Dedifferentiated amniotic fluid mesenchymal stem cell (primary cell): ENCODE data around the gene FHIP2A.
"Not testable (repeated sequence)": the region's sequence is repeated elsewhere in the genome, so short reads cannot be mapped to it uniquely, and the experiment has no call there.

Experiments used
- DNase-seq: peaks from one replicate; pipeline ENCODE4 v3.0.0-alpha.2; 2016; ENCODE audit errors: extremely low spot score

Gene FHIP2A, protein sequence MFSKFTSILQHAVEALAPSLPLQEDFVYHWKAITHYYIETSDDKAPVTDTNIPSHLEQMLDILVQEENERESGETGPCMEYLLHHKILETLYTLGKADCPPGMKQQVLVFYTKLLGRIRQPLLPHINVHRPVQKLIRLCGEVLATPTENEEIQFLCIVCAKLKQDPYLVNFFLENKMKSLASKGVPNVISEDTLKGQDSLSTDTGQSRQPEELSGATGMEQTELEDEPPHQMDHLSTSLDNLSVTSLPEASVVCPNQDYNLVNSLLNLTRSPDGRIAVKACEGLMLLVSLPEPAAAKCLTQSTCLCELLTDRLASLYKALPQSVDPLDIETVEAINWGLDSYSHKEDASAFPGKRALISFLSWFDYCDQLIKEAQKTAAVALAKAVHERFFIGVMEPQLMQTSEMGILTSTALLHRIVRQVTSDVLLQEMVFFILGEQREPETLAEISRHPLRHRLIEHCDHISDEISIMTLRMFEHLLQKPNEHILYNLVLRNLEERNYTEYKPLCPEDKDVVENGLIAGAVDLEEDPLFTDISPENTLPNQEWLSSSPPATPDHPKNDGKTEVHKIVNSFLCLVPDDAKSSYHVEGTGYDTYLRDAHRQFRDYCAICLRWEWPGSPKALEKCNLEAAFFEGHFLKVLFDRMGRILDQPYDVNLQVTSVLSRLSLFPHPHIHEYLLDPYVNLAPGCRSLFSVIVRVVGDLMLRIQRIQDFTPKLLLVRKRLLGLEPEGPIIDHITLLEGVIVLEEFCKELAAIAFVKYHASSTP

DNA sequence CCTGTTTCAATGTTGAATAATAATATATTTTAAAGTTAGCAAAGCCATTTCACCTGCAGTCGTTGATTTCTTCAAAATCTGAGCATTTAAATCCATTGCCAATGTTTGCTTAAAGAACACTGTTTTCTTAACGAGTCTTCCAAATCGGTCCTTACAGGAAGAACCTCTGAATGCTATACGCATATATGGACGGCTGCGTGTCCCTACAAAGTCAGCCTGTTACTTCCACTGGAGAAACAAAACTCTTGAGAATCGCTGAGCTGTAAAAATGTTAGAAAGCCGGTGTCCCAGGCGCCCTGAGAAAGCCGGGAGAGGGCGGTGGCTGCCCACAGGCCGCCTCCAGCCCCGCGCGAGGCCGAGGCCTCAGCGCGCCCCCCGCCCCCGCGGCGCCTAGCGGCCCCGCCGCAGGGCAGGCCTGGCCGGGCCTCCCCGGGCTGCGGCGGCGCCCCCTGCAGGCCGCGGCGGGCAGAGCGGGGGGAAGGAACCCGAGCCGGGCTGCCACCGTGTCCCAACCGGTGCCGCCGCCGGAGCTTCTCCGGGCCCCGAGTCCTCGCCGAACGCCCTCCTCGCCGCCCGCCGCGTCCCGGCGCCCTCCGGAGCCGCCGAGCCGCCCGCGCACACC lies at the start of gene FHIP2A:
FHIP2A (plus strand) TSS at position 488 of the 622 bp plus-strand sequence. CDS start 299 bp downstream, outside the sequence.
- peak; percentile 64 for DNase-seq

- DNase-seq, result no peak
Measured at GRCh38 chr10:114772496-114773196, 48.9 kb upstream of the FHIP2A start.

DNA sequence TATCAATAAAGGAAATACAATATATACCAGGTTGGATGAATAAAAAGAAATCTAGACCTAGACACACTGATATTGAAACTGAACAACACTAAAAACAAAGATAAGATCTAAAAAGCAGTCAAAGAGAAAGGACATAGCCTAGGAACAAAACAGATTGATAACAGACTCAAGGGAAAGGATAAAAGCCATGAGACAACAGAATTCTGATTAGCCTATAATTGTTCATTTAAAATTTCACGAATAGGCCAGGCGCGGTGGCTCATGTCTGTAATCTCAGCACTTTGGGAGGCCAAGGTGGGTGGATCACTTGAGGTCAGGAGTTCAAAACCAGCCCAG lies 48.4 kb upstream of the FHIP2A start:
- DNase-seq, result no peak

- DNase-seq, result not testable (repeated sequence)
Measured at GRCh38 chr10:114775082-114775481, 46.5 kb upstream of the FHIP2A start.

DNA sequence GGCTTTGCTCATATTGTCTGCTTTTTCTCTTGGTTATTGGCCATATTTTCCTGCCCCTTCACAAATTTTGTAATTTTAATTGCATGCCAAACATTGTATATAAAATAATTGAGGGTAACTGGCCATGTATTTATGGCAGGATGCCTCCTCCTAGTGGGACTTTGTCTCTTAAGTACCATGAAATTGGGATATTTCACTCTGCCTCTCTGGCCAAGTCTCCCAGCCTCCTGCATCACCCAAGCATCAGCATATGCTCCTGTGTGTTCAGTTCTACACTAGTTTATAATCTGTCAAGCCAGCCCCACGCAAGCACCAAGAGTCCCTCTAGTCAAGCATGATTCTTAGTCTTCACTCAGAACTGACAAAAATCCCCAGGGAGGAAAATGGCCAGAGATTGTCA lies 44.2 kb upstream of the FHIP2A start:
- no peak for DNase-seq

DNA sequence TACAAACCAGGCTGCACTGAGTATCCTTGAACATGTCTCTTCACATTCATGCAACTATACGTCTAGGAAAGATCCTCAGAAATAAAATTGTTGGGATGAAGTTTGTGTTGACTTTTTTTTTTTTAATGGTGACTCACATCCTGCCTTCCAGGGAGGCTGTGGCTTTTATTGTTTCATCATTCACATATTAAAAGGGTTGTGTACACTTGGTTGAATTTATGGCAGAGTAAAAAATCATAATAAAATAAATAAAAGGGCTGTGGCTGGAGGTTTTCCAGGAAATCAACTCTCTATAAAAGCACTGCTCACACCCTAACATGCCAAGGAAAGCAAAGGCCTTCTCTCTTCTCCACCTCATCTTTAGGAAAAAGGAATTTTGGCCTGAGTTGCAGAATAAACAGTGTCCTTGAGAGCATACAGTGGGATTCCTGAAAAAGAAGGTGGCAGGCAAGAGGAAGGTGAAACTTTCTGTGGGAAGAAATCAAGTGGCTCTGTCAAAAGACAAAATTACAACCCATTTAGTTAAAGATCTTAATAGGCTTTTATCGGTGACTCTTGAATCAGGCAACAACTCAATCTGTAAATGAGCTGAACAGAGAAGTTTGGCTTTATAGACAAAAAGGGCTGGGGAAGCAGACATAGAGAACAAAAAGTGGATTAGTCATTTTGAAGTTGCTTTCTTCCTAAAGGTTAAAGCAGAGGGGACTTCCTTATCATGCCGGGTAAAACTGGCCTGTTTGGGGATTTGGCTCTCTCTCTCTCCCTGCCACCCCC lies 41.6 kb upstream of the FHIP2A start:
- DNase-seq, result peak; percentile 77

GRCh38 chr10:114780577-114781184 lies 40.9 kb upstream of the FHIP2A start:
- no peak for DNase-seq

DNA sequence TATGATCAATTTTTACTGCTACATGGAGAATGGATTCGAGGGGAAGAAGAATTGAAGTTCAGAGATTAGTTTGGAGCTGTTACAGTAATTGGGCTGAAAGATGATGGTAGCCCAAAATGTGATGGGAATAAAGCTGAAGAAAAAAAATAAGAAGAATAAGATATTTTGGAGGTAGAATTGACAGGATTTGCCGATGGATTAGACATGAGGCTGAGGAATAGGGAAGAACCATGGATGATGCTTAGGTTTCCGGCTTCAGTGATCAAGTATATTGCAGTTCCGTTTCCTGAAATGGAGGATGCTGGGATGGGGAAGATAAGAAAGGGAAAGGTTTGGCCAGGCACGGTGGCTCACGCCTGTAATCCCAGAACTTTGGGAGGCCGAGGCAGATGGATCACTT lies 38.9 kb upstream of the FHIP2A start:
- DNase-seq, result no peak

GRCh38 chr10:114783686-114784085 lies 37.9 kb upstream of the FHIP2A start:
- no peak for DNase-seq

GRCh38 chr10:114786492-114786891 lies 35.1 kb upstream of the FHIP2A start:
- DNase-seq, result peak; percentile 58

- not testable (repeated sequence) for DNase-seq
Measured at GRCh38 chr10:114787131-114787530, 34.4 kb upstream of the FHIP2A start.

GRCh38 chr10:114791768-114792167 lies 29.8 kb upstream of the FHIP2A start:
- DNase-seq, result no peak

DNA sequence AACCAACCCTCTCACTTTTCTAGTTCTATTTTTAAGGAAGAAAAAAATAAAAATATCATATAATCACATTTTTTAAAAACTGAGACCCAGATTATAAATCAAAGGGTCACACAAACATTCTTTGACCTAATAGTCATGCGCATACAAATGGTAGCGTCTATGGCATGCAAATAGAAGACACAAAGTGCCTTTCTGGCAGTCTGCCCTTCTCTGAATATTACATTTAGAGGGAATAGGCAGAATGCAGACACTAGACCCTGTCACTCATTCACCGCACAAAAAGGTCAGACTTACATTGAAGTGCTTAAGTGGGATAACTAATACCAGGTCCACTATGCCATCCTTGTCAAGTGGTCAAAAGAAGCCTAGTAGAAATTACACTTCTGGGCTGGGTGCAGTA lies 26.5 kb upstream of the FHIP2A start:
- no peak for DNase-seq

DNA sequence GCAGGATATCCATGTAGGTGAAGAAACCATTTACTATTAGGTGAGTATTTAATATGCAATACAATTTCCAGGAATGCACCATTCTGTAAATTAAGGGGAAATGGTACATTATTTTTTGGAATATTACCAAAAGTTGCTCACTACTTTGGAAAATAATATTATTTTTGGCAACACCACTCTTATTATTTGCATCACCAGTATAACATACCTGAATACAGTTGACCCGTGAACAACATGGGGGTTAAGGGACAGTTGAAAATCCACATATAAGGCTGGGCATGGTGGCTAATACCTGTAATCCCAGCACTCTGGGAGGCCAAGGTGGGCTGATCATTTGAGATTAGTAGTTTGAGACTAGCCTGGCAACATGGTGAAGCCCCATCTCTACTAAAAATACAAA lies 21.2 kb upstream of the FHIP2A start:
- no peak for DNase-seq

GRCh38 chr10:114801411-114801813 lies 20.2 kb upstream of the FHIP2A start:
- DNase-seq, result no peak

- DNase-seq, result no peak
Measured at GRCh38 chr10:114802177-114802576, 19.4 kb upstream of the FHIP2A start.

- DNase-seq, result peak; percentile 16
Measured at GRCh38 chr10:114806562-114807391, 14.8 kb upstream of the FHIP2A start.

DNA sequence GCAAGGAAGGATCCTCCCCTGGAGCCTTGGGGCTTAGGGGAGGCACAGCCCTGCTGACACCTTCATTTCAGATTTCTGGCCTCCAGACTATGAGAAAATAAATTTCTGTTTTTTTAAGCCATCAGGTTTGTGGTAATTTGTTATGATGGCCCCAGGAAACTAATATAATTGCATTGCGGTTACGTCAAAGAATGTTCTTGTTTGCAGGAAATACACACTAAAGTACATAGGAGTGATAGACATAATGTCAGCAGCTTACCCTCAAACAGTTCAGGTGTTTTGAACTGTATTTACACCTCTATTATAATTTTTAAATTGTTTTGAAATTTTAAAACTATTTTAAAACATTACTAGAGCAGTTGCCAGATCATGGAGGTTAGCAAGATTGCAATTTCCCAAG lies 12.6 kb upstream of the FHIP2A start:
- DNase-seq, result no peak

GRCh38 chr10:114810926-114811325 lies 10.7 kb upstream of the FHIP2A start:
- no peak for DNase-seq

- DNase-seq, result no peak
Measured at GRCh38 chr10:114811862-114812261, 9.7 kb upstream of the FHIP2A start.
